Measurements from ENCODE around the gene ATXN10.

Gene ATXN10

DNA sequence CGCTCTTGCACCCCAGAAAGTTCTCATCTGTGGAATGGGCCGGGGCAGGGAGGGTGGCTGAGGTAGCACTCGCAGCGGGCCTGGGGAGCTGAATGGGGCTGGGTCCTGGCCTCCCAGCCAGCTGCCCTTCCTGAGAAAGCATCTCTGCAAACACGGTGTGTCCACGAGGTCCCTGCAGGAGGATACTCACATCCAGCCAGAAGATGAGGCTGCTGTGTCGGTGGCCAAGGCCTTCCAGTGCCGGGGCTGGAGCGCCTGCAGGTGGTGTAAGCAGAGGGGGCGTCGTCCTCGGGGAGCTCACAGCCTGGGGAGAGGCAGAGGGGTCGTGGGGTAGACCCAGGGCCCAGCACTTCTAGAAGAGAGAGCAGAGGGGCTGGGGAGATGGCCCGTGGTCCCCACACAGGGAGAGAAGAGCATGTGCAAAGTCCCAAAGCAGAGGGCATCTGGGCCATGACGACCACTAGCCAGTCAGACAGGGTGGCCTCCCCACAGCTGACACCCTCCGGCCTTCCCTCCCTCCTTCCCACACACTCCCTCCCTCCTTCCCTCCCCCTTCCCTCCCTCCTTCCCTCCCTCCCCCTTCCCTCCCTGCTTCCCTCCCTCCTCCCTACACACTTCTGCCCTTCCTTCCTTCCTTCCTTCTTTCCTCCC lies 207.4 kb downstream of the ATXN10 start:
- no peak for DNase-seq (ENCODE audit: low spot score)

GRCh38 chr22:45879552-45879949 lies 207.9 kb downstream of the ATXN10 start:
- DNase-seq (ENCODE audit: low spot score), result no peak

DNA sequence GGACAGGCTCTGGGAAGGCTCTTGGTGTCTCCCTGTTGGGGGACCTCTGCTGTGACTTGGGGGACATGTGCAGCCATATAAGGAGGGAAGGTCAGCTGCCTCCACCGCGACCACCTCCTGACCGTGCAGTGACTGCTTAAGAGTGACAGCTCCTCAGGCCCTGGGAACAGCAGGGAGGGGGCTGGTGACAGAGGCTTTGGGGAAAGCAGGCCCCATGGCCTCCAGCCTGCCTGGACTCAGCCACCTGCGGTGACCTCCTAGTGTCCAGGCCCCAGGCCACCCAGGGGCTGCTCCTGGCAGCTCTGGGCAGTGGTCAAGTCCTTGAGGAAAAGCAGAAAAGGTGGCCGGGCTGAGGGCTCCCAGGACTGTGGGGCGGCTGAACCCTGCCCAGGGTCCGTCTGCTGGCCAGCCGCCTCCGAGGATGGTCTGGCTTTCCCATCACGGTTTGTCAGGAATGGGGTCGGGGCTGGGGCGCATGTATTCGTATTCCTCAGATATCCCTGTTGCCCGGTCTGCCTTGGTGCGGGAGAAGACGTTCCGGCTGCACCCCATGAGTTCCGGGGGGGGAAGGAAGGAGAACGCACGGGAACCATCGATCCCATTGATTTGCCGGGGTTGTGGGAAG lies 208.6 kb downstream of the ATXN10 start:
- DNase-seq (ENCODE audit: low spot score), result no peak

DNA sequence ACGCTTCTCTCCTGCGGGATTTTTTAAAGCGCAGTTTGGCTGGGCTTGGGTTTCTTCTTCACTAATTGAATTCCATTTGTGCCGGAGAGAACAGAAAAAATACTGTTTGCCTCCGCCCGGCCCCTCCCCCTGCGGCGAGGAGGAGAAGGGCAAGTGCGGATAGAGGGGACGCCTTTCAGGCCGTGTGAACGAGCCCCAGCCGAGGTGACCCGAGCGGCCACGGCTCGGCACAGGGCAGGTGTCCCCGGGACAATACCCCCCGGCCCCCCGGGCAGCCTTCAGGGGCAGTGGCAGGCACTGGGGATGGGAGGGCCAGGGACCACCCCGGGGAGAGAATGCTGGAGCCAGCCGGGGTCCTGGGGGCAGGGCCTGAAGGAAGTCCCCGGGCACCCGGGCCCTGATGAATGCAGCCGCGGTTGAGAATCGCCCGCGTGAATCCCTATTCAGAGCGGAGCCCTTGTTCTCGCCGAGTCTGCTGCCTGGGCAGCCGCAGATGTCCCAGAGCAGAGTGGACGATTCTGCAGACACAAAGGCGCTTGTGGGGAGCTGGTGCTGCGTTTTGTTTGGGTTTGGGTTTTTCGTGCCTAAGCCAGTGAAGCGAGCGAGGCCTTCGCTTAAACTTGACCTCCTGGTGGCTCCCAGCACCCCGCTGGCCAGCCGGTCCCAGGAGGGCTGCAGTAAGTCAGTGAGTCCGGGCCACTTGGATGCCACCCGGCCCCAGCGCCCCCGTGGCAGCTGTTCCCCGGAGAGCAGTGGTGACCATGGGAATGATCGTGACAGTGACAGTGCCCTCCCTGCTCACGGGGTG lies 209.3 kb downstream of the ATXN10 start:
- no peak for DNase-seq (ENCODE audit: low spot score)

DNA sequence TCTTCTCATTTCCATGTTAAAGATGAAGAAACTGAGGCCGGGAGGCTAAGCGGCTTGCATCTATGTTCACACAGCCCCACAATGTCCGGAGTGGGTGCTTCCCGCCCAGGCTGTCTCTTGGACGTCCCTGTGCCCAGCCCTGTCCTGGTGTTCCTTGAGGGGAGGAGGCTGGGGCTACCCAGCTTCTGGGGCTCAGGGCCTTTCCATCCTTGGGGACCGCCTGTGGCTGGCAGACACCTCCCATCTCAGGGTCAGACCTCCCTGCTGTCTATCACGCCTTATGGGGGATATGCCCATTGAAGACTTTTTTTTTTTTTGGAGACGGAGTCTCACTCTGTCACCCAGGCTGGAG lies 209.9 kb downstream of the ATXN10 start:
- DNase-seq (ENCODE audit: low spot score), result no peak

GRCh38 chr22:45882881-45883810 lies 211.5 kb downstream of the ATXN10 start:
- DNase-seq (ENCODE audit: low spot score), result no peak

- DNase-seq (ENCODE audit: low spot score), result no peak
Observed at GRCh38 chr22:45883811-45884170, 212.2 kb downstream of the ATXN10 start.

- no peak for DNase-seq (ENCODE audit: low spot score)
Observed at GRCh38 chr22:45884201-45885062, 212.8 kb downstream of the ATXN10 start.

DNA sequence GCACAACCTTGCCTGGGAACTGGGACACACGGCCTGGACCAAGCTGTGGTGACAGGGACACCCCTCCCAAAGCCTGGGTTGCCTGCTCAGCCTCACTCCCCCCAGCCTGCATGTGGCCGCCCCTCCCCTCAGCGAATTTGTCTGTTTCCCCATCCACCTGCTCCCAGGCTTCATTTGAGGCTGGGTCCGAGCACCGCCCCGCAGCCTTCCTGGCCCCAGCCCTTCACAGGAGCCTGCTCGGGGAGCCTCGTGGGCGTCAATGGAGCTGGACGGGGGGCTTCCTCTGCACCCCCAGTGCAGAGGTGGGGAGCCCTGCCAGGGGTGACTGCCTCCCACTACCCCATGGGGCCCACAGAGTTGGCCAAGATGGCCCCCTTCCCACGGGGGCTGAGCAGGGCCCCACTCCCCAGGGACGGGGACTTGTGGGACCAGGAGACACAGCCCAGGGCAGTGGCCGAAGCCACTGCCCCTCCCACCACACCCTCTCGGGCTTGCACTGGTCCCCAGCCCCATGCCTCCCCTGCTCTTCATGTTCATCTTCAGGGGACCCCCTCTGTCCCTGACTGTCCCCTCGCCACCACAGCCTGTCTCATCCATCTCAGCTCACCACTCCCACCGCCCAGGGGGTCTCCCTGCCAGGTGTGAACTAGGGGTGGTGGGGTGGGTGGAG lies 213.7 kb downstream of the ATXN10 start:
- no peak for DNase-seq (ENCODE audit: low spot score)

DNA sequence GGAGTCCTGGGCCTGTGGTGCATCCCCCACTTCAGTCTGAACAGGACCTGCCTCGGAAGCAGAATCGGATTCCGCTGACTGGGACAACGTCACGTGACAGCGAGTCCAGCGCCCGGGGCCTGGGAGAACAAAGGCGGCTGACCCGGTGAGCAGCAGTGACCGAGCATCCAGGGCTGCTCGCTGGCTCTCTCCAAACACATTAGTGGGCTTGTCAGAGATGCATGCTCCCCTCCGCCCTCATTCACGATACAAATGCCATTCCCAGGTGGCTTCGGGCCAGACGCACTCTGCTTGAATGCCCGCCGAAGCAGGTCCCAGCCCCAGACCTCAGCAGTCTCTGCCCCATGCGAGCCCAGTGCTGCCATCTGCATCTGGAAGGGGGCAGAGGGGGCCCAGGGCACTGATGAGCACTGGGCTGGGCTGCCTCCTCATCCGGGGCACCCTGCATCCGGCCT lies 214.3 kb downstream of the ATXN10 start:
- no peak for DNase-seq (ENCODE audit: low spot score)

- DNase-seq (ENCODE audit: low spot score), result no peak
Observed at GRCh38 chr22:45886540-45886939, 214.9 kb downstream of the ATXN10 start.

DNA sequence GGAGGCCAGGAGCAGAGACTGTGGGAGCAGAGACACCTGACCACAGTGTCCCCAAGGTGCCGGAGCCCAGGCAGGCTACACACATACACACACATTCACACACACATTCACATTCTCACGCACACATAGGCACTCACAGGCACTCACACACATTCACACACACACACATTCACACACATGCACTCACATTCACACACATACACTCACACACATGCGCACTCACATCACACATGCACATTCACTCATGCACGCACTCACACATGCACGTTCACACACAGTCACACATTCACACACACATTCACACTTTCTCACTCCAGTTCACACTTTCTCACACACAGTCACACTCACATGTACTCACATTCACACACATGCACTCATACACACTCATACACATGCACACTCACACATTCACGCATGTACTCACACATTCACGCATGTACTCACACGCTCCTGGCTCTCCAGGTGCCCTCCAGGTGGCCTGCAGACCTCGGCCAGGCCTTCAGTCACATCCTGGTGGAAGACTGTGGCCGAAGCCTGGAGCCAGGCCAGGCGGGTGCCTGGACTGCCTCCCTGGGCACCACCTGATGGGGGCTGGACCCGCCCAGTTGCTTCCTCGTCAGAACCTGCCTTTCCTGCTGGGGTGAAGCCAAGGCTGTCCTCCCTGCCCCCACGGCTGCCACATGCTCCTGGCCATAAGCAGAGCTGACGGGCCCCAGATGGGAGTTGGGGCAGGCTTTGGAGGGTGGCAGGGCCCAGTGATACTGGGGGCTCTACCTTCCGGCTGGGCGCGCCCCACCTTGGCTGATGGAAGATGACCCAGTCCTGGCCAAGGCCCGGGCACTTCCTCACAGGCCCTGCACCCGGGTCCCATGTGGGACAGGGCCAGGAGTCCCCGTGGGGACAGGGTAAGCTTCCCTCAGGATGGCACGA lies 215.8 kb downstream of the ATXN10 start:
- no peak for DNase-seq (ENCODE audit: low spot score)

- no peak for DNase-seq (ENCODE audit: low spot score)
Observed at GRCh38 chr22:45888221-45889092, 216.8 kb downstream of the ATXN10 start.

DNA sequence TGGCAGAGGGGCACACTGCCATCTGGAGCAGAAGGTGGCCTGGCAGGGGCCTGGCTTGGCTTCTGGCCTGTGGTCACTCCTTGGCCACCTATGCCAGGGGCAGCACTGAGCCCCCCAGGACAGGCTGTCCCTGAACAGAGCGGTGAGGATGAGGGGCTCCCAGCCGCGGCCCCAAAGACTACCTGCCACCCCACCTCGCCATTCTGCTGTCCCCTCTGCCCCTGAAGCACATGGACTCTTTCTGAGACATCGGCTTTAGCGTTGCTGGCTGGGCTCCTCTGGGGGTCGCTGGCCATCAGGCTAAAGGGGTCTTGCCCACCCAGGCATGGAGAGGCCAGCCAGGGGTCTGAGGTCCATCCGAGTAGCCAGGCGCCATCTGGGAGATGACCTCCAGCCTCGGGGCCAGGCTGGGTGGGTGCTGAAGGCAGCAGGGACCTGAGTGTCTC lies 217.5 kb downstream of the ATXN10 start:
- DNase-seq (ENCODE audit: low spot score), result no peak

DNA sequence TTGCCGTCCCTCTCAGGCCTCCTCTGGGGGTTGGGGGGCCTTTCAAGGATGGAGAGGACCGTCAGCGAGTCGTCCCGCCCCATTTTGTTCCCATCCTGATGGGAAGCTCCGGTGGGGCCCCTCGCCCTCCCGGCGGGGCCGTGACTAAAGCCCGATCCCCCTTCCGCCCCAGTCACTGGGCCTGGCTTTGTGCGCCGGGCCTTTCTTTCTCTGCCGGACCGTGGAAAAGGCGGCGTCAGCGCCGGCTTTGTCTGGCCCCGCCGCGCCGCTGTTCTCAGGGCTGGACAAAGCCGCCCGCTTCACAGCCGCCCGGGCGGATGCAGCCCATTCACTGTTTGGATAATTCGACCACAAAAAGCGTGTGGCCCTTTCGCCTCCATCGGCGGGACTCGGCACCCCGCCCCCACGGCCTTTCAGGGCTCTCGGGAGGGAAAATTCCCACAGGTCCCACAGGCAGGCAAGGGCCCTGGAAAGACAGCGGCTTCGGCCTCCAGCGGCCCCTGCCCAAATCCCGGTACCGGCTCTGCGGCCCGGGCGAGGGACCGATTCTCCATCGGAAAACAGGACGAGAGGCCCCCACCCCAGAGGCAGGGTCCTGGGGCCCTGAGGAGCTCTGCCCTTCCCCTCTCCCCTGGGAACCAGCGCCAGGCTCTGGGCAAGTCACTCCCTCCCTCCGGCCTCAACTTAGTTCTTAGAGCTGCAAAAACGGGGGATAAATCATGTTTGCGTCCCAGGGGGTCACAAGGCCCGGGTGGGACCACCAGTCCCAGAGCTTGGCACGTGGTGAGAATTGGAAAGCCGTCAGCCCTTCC lies 218.1 kb downstream of the ATXN10 start:
- peak; percentile 61 for DNase-seq (ENCODE audit: low spot score)

- no peak for DNase-seq (ENCODE audit: low spot score)
Observed at GRCh38 chr22:45890351-45890635, 218.7 kb downstream of the ATXN10 start.

GRCh38 chr22:45891021-45891421 lies 219.4 kb downstream of the ATXN10 start:
- no peak for DNase-seq (ENCODE audit: low spot score)

DNA sequence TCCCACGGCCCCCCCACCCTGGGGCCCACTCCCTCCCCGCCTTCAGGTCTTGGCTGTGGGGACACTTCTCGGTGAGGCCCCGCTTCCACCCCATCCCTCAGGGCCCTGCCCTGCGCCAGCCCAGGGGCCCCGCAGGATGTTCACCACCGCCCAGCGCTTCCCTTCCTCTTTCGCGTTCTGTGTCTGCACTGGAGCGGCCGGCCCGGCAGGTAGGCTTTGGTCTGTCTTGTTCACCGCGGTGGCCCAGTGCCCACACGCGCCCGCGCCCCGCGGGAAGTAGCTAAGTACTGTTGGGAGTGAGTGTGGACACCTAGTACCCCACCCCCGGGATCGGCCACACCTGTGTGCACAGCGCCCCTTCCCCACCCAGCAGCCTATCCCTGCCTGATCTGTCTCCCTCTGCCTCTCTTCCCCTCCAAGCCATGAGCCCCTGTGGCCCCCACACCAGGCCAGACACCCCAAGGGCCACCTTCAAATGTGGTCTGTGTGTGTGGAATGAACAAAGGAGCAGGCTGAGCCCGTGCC lies 219.9 kb downstream of the ATXN10 start:
- no peak for DNase-seq (ENCODE audit: low spot score)

Measured in AG08396 (cell line).